LoVo (cell line): ENCODE data around the gene EPHA4.
A peak's percentile ranks its signal among the peaks of the same experiment; 100 is the strongest.

ENCODE experiments used
- DNase-seq: peaks from one replicate; pipeline ENCODE4 v3.0.0-alpha.2; 2016; ENCODE audit warnings: low spot score

Gene EPHA4

GRCh38 chr2:221439761-221440479 is 132.2 kb downstream of the EPHA4 start:
- no peak for DNase-seq

GRCh38 chr2:221437056-221437455 is 135.0 kb downstream of the EPHA4 start:
- no peak for DNase-seq

GRCh38 chr2:221435171-221435570 is 136.9 kb downstream of the EPHA4 start:
- no peak for DNase-seq

- DNase-seq, result no peak
These were observed 138.0 kb downstream of the EPHA4 start for GRCh38 chr2:221434142-221434541.

GRCh38 chr2:221431477-221431876 is 140.6 kb downstream of the EPHA4 start:
- no peak for DNase-seq

- no peak for DNase-seq
These were observed 142.2 kb downstream of the EPHA4 start for GRCh38 chr2:221429741-221430491.

GRCh38 chr2:221428896-221429295 is 143.2 kb downstream of the EPHA4 start:
- no peak for DNase-seq

GRCh38 chr2:221426929-221427328 is 145.2 kb downstream of the EPHA4 start:
- no peak for DNase-seq

- DNase-seq, result no peak
These were observed 146.2 kb downstream of the EPHA4 start for GRCh38 chr2:221425891-221426290.

GRCh38 chr2:221425353-221425752 is 146.8 kb downstream of the EPHA4 start:
- DNase-seq, result no peak

GRCh38 chr2:221423210-221423804 is 148.8 kb downstream of the EPHA4 start:
- no peak for DNase-seq

- DNase-seq, result no peak
These were observed 149.4 kb downstream of the EPHA4 start for GRCh38 chr2:221422516-221423209.

GRCh38 chr2:221420245-221420644 is 151.9 kb downstream of the EPHA4 start:
- DNase-seq, result no peak

GRCh38 chr2:221415789-221416188 is 156.3 kb downstream of the EPHA4 start:
- no peak for DNase-seq

- DNase-seq, result no peak
These were observed 159.1 kb downstream of the EPHA4 start for GRCh38 chr2:221412978-221413377.

- no peak for DNase-seq
These were observed 161.6 kb downstream of the EPHA4 start for GRCh38 chr2:221410487-221410886.

- no peak for DNase-seq
These were observed 164.3 kb downstream of the EPHA4 start for GRCh38 chr2:221407765-221408164.

- no peak for DNase-seq
These were observed 166.6 kb downstream of the EPHA4 start for GRCh38 chr2:221405521-221405920.

GRCh38 chr2:221402072-221402471 is 170.0 kb downstream of the EPHA4 start:
- DNase-seq, result no peak

GRCh38 chr2:221400411-221400810 is 171.7 kb downstream of the EPHA4 start:
- no peak for DNase-seq

- DNase-seq, result no peak
These were observed 172.9 kb downstream of the EPHA4 start for GRCh38 chr2:221399183-221399582.

GRCh38 chr2:221397187-221397586 is 174.9 kb downstream of the EPHA4 start:
- peak; percentile 52 for DNase-seq
